DMS 273 treated with DMSO at 0.1 percent for 48 hours (cell line): Measurements from ENCODE around the gene TRAF1.

ENCODE experiments used
- DNase-seq: peaks from one replicate; lab custom pipeline; 2025; lab: John Stamatoyannopoulos, UW

TRAF1 gene

DNA sequence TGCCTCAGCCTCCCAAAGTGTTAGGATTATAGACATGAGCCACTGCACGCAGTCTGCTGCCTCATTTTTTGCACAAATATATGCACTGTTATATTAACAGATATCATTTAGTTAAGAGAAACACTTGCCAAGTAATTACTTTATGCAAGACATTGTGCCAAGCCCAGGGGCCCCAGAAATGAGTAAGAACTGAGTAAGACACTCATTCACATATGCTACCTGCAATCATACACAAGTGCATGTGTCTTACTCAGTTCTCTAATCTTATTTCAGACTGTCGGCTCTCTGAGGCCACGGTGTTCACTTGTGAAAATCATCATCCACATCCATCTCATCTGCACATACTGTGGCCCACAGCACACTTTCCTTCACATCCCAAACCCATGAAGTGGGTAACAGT lies 16.0 kb downstream of the TRAF1 start:
- DNase-seq = no peak

DNA sequence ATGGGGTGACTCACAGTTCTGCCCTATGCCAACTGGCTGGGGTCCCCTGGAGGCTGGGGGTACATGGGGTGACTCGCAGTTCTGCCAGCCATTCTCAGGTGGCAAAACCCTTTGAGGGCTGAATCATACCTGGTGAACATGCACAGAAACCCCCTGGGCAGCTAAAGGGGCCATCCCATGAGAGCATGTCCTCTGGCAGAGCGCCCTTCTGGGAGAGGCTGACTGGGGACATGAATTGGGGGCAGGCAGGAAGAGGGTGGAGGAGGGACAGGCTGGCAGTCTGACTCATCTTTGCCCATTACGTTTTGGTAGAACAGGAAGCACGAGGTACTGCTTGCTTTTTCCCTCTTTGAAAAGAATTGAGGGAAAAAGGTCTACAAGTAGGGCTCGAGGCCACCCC lies 16.7 kb downstream of the TRAF1 start:
- DNase-seq = no peak

GRCh38 chr9:120905315-120906164 lies 21.1 kb downstream of the TRAF1 start:
- DNase-seq = no peak

DNA sequence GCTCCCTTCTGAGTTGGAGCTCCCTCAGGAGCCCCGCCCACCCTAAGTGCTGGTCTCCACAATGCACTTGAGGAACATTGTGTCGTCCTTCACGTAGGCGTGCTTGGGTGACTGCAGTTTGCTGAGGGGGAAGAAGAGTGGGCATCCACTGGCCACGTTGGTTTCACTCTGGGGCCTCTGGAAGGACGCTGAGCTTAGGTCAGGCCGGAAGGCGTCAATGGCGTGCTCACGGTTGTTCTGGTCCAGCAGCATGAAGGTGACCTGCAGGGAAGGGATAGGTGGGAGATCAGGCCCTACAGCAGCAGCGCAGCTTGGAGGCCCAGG lies 21.7 kb downstream of the TRAF1 start:
- no peak for DNase-seq

- no peak for DNase-seq
Observed at GRCh38 chr9:120904061-120904977, 22.3 kb downstream of the TRAF1 start.

DNA sequence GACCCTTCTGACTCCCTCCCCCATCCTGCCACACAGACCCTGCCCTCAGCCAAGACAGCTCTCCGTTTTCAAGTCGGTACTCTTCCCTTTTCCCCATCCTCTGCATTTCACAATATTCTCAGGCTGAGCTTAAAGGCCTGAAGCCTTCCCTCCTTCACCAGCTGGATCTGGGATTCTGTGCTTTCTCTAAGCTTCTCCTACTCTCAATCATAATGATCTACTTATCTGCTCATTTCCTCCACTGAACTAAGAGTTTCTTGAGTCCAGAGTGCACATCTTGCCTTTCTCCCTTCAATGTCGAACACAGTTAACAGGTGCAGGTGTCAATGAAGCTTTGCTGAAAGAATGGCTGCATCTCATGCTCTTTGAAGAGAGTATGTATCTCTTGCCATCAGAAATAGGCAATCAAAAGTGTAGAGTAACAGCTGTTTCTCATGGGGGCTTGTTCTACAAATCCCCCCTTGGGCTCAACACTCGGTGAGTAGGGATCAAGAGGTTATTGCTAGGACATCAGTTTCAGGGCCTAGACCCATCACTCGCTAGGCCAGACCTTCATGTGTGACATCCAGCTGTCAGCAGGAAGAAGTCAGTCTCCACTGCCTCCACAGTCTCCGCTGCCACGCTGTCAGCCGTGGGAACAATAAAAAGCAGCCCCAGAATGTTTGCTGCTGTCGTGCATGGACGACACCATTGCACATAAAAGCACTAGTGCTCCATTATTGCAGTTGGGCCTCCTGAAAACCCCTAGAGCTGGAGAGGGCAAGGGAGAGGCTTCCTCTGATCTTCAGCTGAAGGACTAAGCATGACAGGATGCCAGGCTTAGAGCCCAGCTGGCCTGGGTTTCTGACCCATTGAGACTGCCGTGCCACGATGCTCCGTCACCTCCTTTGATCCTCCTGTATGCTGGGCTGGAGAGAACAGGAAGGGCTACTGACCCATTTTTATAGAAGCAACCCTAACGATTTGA lies 23.7 kb downstream of the TRAF1 start:
- no peak for DNase-seq

DNA sequence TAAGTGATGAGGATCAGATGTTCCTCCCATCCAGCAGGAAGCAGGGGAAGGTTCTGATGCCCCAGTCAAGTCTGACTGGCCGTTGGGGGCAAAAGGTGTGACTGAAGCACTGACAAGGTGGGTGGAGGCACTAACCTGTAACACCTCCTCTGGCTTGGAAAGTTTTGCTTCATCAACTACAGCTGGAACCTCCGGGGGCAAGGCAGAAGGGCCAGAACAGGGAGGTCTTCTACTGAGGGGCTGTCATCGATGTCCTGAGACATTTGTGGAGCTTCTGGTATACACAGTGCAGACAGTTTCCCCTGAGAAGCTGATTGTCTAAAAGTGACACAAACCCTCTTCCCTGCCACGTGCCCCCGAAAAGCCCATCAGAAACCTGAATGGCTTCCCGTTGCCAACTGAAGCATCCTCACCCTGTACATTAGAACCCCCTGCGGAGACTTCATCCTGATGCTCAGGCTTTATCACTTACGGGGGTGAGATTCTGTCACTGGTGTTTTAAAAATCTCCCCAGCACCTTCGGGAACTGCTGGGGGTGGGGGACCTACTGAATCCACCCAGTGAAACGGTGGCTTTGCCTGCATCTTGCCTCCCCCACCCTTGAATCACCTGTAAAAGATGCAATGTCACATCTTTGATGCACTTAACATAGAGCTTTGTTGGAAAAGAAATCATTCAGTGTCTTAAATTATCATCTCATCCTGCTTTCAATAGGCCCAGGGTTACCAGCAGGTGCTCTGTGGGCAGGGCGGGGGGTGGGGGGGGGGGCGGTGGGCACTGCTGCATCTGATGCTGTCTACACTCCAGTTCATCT lies 24.6 kb downstream of the TRAF1 start:
- no peak for DNase-seq

DNA sequence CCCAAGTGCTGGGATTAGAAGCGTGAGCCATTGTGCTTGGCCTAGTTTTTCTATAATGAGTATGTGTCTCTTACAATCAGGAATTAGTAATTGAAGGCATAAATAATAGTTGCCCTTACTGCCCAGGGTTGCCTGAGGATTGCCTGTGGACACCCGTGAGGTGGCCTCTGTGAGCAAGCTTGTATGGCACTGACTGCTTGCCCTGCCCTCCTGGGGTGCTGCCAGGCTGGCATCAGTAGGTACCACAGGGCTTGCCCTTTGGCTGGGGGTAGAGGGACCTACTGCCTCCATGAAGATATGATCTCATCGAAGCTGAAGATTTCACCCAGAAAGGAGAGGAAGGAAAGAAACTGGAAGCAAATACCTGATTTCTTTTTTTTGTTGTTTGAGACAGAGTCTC lies 25.8 kb downstream of the TRAF1 start:
- DNase-seq = no peak

DNA sequence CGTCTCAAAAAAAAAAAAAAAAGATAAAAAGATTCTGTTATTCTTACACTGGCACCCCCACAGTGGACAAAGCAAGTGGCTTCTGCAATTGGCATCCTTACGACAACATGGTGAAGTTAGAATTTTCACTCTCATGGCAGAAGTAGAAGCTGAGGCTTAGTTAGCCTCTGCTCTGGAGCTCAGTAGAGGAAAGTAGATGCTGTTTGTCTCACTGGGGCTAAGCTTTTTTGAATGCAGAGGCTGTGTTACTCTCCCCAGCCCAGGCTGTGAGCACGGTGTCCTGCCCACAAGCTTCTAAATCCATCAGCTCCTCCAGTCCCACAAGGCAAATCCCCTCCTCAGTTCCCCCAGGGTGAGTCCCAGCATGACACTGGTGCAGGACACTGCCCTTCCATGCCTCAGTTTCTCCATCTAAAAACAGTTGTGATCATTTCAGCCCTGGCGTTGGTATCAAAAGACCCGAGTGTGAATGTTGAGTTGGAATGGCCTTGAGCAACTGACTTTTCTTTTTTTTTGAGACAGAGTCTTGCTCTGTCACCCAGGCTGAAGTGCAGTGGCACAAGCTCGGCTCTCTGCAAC lies 27.0 kb downstream of the TRAF1 start:
- DNase-seq = no peak

DNA sequence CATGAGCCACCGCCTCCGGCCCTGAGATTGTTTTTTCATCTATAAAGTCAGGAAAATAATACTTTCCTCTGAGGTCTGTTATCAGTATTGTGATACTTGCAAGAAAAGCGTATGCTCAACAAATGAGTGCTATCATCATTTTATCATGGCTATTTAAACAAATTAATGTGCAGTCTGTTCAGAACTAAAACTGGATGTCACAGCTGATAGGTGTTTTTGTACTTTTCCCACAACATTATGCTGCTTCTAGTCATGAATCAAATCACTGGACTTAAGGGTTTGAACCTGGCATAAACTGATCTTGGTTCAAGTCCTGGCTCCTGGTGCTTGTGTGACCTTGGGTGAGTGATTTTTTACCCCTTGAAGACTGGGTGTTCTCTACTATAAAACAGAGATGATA lies 28.2 kb downstream of the TRAF1 start:
- no peak for DNase-seq

DNA sequence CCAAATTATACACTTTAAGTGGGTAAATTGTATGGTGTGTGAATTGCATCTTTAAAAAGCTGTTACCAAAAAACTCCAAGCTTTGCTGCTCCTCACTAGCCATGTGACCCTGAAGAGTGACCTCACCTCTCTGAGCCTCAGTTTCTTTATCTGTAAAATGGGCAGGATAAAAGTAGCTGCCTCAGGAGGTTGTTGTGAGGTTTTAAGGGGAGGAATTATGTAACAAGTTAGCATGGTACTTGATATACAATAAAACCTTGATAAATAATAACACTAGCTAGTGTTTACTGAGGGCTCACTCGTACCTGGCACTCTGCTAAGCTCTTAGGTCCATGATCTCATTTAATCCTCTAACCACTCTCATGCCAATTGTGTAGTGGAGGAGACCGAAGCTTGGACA lies 30.6 kb downstream of the TRAF1 start:
- DNase-seq = no peak

DNA sequence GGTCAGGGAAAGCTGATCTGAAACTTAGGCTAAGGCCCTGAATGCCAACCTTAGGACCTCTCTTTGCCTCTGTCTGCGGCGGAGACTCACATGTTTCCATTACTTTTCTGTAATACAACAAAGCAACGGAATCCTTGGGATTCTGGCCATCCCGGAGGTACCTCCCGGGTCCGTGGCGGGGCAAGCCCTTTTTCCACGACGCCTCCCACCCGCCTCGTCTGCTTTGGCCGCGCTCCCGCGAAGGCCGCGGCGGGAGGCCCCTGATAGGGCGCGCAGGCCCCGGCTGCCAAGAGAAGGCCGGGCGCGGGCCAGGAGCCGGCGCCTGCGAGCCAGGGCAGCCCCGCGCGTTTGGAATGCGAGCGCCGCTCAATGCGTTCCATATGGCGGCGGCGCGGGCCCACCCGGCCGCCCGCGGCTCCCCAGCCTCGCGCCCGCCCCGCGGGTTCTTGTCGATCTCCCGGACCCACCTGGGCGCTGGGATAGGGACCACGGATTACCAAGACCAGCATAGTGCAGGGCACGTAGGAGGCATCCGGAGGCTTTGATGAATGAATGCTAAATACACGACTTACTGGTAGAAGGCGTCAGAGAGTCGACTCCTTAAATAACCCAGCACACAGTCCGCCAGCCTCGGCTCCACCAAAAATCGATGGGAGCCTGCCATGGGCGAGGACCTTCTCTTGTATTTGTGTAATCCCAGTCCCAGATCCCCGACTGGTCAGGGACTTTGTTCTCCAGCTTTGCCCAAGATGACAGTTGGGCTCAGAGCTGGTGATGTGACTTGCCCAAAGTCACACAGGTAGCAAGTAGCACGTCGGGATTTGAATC lies 32.1 kb downstream of the TRAF1 start:
- no peak for DNase-seq

DNA sequence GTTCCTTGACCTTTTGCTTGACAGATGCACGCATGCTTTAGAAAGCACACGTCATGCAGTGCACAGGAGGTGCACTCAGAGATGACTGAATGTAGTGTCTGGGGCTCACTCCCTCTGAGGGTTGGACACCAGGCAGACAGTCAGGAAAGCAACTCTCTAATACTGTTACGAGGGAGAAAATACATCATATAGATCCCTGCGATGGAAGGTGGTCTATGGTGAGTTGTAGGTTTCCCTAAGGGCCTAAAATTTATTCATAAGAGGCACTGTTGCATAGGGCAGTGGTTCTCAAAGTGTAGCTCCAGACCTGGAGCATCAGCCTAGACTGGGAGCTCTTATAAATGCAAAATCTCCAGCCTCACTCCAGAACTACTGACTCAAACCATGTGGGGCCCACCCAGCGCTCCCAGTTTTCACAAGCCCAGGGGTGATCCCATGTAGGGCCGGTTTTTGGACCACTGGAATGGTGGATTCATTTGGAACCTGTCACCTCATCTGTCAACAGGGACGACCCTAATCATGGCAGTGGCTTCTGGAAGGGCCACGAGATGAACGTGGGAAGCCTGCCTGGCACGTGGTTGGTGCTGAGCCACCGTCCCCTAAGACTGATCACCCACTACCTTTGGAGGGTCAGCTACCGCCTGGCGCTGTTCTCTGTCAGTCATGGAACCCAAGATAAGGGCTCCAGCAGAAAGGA lies 32.8 kb downstream of the TRAF1 start:
- DNase-seq = no peak

- DNase-seq = no peak
Observed at GRCh38 chr9:120892748-120893610, 33.6 kb downstream of the TRAF1 start.

DNA sequence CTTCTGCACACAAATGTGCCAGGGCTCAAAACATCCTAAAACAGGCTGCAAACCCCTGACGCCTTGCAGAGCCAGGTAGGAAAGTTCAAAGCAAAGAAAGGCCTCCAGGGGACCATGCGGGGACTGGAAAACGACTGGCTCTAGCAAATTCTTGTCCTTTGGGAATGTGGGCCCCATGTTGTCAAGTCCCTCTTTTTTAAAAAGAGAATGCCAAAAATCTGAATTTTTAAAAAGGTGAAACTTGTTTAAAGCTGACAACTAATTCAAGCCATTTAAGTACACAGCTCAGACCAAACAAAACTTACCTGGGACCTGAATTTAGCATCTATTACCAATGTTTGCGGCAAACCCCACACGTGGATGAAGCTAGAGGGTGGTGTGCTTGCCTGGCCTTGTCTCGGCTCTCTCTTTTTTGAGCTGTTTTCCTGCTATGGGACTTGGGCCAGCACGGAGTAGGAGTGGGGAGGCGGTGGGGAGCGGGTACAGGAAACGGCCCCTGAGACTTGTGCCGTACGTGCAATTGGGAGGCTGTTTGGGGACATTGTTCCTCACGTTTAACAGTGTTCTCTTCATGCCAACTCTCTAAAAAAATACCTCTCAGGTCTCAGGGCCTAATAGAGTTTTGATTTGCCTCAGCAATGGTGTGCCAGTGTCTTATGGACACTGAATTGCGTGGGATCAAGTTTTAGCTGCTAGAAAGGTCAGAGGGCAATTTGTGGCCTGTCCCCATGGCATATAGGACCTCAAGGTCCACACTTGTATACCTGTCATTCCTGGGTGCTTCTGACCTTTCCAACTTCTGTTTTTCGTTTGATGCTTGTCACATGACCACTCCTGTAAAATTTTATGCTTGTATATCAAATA lies 34.5 kb downstream of the TRAF1 start:
- no peak for DNase-seq

DNA sequence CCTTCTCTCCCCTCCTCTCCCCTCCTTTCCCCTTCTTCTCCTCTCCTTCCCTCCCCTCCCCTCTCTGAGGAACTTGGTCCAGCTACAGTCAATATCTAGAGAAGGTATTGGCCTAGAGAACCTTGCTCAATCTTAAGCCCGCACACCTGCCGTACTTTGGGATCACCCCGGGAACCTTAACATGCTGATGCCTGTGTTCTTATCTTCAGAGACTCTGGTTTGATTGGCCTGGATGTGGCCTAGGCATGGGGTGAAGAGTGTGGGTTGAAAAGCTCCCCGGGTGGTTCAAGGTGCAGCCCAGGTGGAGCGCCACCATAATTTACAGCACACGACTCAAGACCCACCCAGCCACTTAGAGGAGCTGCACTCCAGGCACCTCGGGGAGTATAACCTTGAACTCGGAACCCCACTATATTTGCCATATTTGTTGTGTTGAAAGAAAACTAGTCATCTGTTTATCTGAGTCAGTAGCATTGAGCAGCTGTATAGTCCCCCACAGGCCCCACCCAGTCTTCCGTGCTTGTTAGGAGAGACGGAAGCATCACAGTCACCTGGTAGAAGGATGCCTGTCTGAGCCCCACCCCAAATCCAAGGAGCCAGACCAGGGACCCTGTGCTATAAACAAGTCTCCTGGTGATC lies 35.2 kb downstream of the TRAF1 start:
- DNase-seq = no peak
